ENCODE data around the gene TMEM232.
A peak's percentile ranks its signal among the peaks of the same experiment; 100 is the strongest.
"Not testable (repeated sequence)": the region's sequence is repeated elsewhere in the genome, so short reads cannot be mapped to it uniquely, and the experiment has no call there.

TMEM232 gene

GRCh38 chr5:110726249-110727024 is at the start of gene TMEM232:
Gene TMEM232, minus strand, starts transcription at chr5:110726671. Its CDS starts 59,319 bp downstream, at chr5:110667352.
- DNase-seq, result peak; percentile 82

- DNase-seq, result no peak
Observed at GRCh38 chr5:110770286-110770685, 43.8 kb upstream of the TMEM232 start.

- DNase-seq, result no peak
Observed at GRCh38 chr5:110769000-110769681, 42.7 kb upstream of the TMEM232 start.

- DNase-seq, result no peak
Observed at GRCh38 chr5:110768138-110768860, 41.8 kb upstream of the TMEM232 start.

- no peak for DNase-seq
Observed at GRCh38 chr5:110760158-110760557, 33.7 kb upstream of the TMEM232 start.

GRCh38 chr5:110757118-110757729 is 30.8 kb upstream of the TMEM232 start:
- peak; percentile 63 for DNase-seq

- no peak for DNase-seq
Observed at GRCh38 chr5:110754181-110754580, 27.7 kb upstream of the TMEM232 start.

GRCh38 chr5:110753600-110753999 is 27.1 kb upstream of the TMEM232 start:
- DNase-seq, result peak; percentile 34

GRCh38 chr5:110752953-110753352 is 26.5 kb upstream of the TMEM232 start:
- peak; percentile 25 for DNase-seq

GRCh38 chr5:110751902-110752762 is 25.7 kb upstream of the TMEM232 start:
- DNase-seq, result peak; percentile 73

- peak; percentile 92 for DNase-seq
Observed at GRCh38 chr5:110738812-110739651, 12.6 kb upstream of the TMEM232 start, which contains the start of gene SLC25A46. Gene SLC25A46, plus strand, starts transcription at chr5:110739007. Its CDS starts 113 bp downstream, at chr5:110739120.

GRCh38 chr5:110738503-110738811 is 12.0 kb upstream of the TMEM232 start:
- no peak for DNase-seq

GRCh38 chr5:110736753-110737152 is 10.3 kb upstream of the TMEM232 start:
- DNase-seq, result no peak

GRCh38 chr5:110735556-110735955 is 9.1 kb upstream of the TMEM232 start:
- no peak for DNase-seq

GRCh38 chr5:110734101-110734500 is 7.6 kb upstream of the TMEM232 start:
- no peak for DNase-seq

GRCh38 chr5:110731499-110731898 is 5.0 kb upstream of the TMEM232 start:
- not testable (repeated sequence) for DNase-seq

GRCh38 chr5:110727025-110727314 is 499 bp upstream of the TMEM232 start:
- DNase-seq, result no peak

- no peak for DNase-seq
Observed at GRCh38 chr5:110718311-110718710, 8.2 kb downstream of the TMEM232 start.

GRCh38 chr5:110716247-110717245 is 9.9 kb downstream of the TMEM232 start:
- DNase-seq, result no peak

GRCh38 chr5:110707260-110707844 is 19.1 kb downstream of the TMEM232 start:
- DNase-seq, result no peak
